ENCODE results near the gene ADCK1. TPM values are rescaled to one million over a fixed set of nuclear protein-coding genes. Genes with fewer than 3 reads are reported as not detected.
"Not testable (repeated sequence)": the region's sequence is repeated elsewhere in the genome, so short reads cannot be mapped to it uniquely, and the experiment has no call there.

The ADCK1 gene
- total RNA-seq, 1 donor from 2014 or later = 8.9 TPM

- no peak for DNase-seq (ENCODE audit: low read depth)
Observed at GRCh38 chr14:77865455-77865854, 65.5 kb downstream of the ADCK1 start.

- DNase-seq (ENCODE audit: low read depth) = no peak
Observed at GRCh38 chr14:77866932-77867331, 67.0 kb downstream of the ADCK1 start.

GRCh38 chr14:77867476-77867875, 67.6 kb downstream of the ADCK1 start:
- DNase-seq (ENCODE audit: low read depth) = no peak

GRCh38 chr14:77868552-77869285, 68.8 kb downstream of the ADCK1 start:
- DNase-seq (ENCODE audit: low read depth) = peak; percentile 63

- DNase-seq (ENCODE audit: low read depth) = peak; percentile 34
Observed at GRCh38 chr14:77869340-77869739, 69.4 kb downstream of the ADCK1 start.

GRCh38 chr14:77870646-77871045, 70.7 kb downstream of the ADCK1 start:
- no peak for DNase-seq (ENCODE audit: low read depth)

- DNase-seq (ENCODE audit: low read depth) = no peak
Observed at GRCh38 chr14:77872152-77872551, 72.2 kb downstream of the ADCK1 start.

- no peak for DNase-seq (ENCODE audit: low read depth)
Observed at GRCh38 chr14:77872983-77873382, 73.1 kb downstream of the ADCK1 start.

GRCh38 chr14:77878783-77879182, 78.9 kb downstream of the ADCK1 start:
- no peak for DNase-seq (ENCODE audit: low read depth)

GRCh38 chr14:77880056-77880455, 80.1 kb downstream of the ADCK1 start:
- DNase-seq (ENCODE audit: low read depth) = no peak

GRCh38 chr14:77882098-77882497, 82.2 kb downstream of the ADCK1 start:
- peak; percentile 48 for DNase-seq (ENCODE audit: low read depth)

- peak; percentile 28 for DNase-seq (ENCODE audit: low read depth)
Observed at GRCh38 chr14:77882636-77883035, 82.7 kb downstream of the ADCK1 start.

GRCh38 chr14:77883131-77883846, 83.4 kb downstream of the ADCK1 start:
- DNase-seq (ENCODE audit: low read depth) = no peak

GRCh38 chr14:77883847-77884238, 83.9 kb downstream of the ADCK1 start:
- no peak for DNase-seq (ENCODE audit: low read depth)

GRCh38 chr14:77885367-77885766, 85.5 kb downstream of the ADCK1 start:
- no peak for DNase-seq (ENCODE audit: low read depth)

- DNase-seq (ENCODE audit: low read depth) = no peak
Observed at GRCh38 chr14:77886010-77886409, 86.1 kb downstream of the ADCK1 start.

GRCh38 chr14:77888903-77889302, 89.0 kb downstream of the ADCK1 start:
- not testable (repeated sequence) for DNase-seq (ENCODE audit: low read depth)

GRCh38 chr14:77889971-77890442, 90.1 kb downstream of the ADCK1 start:
- DNase-seq (ENCODE audit: low read depth) = peak; percentile 69

- no peak for DNase-seq (ENCODE audit: low read depth)
Observed at GRCh38 chr14:77890873-77891272, 91.0 kb downstream of the ADCK1 start.

- DNase-seq (ENCODE audit: low read depth) = peak; percentile 9
Observed at GRCh38 chr14:77892381-77892871, 92.5 kb downstream of the ADCK1 start.

GRCh38 chr14:77892890-77893484, 93.1 kb downstream of the ADCK1 start:
- DNase-seq (ENCODE audit: low read depth) = no peak

- no peak for DNase-seq (ENCODE audit: low read depth)
Observed at GRCh38 chr14:77897374-77897773, 97.5 kb downstream of the ADCK1 start.

GRCh38 chr14:77902811-77903210, 102.9 kb downstream of the ADCK1 start:
- DNase-seq (ENCODE audit: low read depth) = no peak

Measured in renal cortical epithelial cell (primary cell).